Panc1 (cell line): ENCODE measurements around the gene RHBDL1. TPM values are rescaled to one million over a fixed set of nuclear protein-coding genes. Genes with fewer than 3 reads are reported as not detected.

Source experiments
- ATAC-seq: fragments of 200-7000 bp; cut with Tn5 transposase; 2 replicates; pipeline ENCODE4 v1.9.1; 2020; ENCODE audit warnings: mild to moderate bottlenecking, moderate library complexity
- BruUV-seq: library from RNA; stranded (reverse); fragments of 400-500 nt; replicated peaks from 2 replicates; lab custom pipeline; 2021; lab: Mats Ljungman, UMichigan
- CTCF ChIA-PET: fragments of 300-600 bp; sonication (Branson Sonifier 250); formaldehyde crosslinking; loops from one replicate; lab custom pipeline; 2022; ENCODE audit warnings: antibody characterized with exemption; lab: Charles Lee
- POLR2A ChIA-PET: fragments of 300-600 bp; sonication (Branson Sonifier 250); formaldehyde crosslinking; loops from one replicate; lab custom pipeline; 2022; ENCODE audit warnings: antibody characterized with exemption; lab: Charles Lee
- DNase-seq: peaks from one replicate; pipeline ENCODE4 v3.0.0-alpha.2; 2010; ENCODE audit warnings: low read depth, low spot score
- H3K27ac ChIP-seq: 2 replicates; pipeline ENCODE4 v1.5.1; 2011; ENCODE audit warnings: mild to moderate bottlenecking, low read length, inconsistent platforms
- H3K27me3 ChIP-seq: fragments of 200-500 bp; sonication (Bioruptor generic); 2 replicates; pipeline ENCODE4 v1.6.0; 2014; ENCODE audit warnings: low read length, inconsistent platforms; ENCODE audit not compliant: control insufficient read depth, insufficient read depth
- H3K36me3 ChIP-seq: fragments of 200-500 bp; sonication (Bioruptor generic); 2 replicates; pipeline ENCODE4 v1.5.1; 2014; ENCODE audit warnings: inconsistent platforms, mild to moderate bottlenecking, low read length, moderate library complexity; ENCODE audit not compliant: control insufficient read depth, insufficient read depth
- H3K4me1 ChIP-seq: 2 replicates; pipeline ENCODE4 v1.5.1; 2011; ENCODE audit warnings: inconsistent platforms, mild to moderate bottlenecking, low read length, moderate library complexity; ENCODE audit not compliant: control insufficient read depth, insufficient read depth
- H3K4me3 ChIP-seq, 2 experiments: 2 replicates each; pipeline ENCODE4 v1.5.1; 2011 to 2012; ENCODE audit warnings: low read depth in 2 of 2, low read length in 2 of 2, mild to moderate bottlenecking in 2 of 2, inconsistent platforms in 1 of 2, moderate library complexity in 1 of 2
- H3K9me3 ChIP-seq: fragments of 200-500 bp; sonication (Bioruptor generic); 2 replicates; pipeline ENCODE4 v1.5.1; 2014; ENCODE audit warnings: low read depth, mild to moderate bottlenecking, inconsistent platforms, low read length, moderate library complexity; ENCODE audit not compliant: control insufficient read depth, insufficient read depth
- CTCF ChIP-seq: fragments of 450-650 bp; IDR thresholded peaks from 2 replicates; pipeline ENCODE4 v1.5.1; 2017; ENCODE audit warnings: mild to moderate bottlenecking
- POLR2AphosphoS5 ChIP-seq: IDR thresholded peaks from 2 replicates; pipeline ENCODE4 v1.6.1; 2012; ENCODE audit warnings: mild to moderate bottlenecking, low read depth, low read length, moderate library complexity
- REST ChIP-seq, 2 experiments: IDR thresholded peaks; 2 replicates each; pipeline ENCODE4 v1.6.1; 2011 to 2012; ENCODE audit warnings: low read depth in 2 of 2, control low read depth in 1 of 2, low read length in 1 of 2, mild to moderate bottlenecking in 1 of 2, moderate library complexity in 1 of 2; ENCODE audit not compliant: insufficient read depth in 1 of 2
- SIN3A ChIP-seq: IDR thresholded peaks from 2 replicates; pipeline ENCODE4 v1.6.1; 2012; ENCODE audit warnings: low read depth, mild to moderate bottlenecking, low read length, moderate library complexity, borderline replicate concordance; ENCODE audit not compliant: insufficient read depth
- TCF7L2 ChIP-seq: IDR thresholded peaks from 2 replicates; pipeline ENCODE4 v1.6.1; 2011; ENCODE audit warnings: mild to moderate bottlenecking, low read depth, low read length, inconsistent platforms
- in situ Hi-C: cut with HindIII; loops from 2 replicates; pipeline ENCODE4 v1.10.0; 2016; ENCODE audit warnings: low sequenced_read_pairs, low pct_unique_long_range_greater_than_20kb
- intact Hi-C: fragments of 100-400 bp; cut with micrococcal nuclease; formaldehyde crosslinking; loops from one replicate; pipeline ENCODE4 v1.10.0; 2022; ENCODE audit not compliant: unreplicated experiment
- total RNA-seq: library from RNA; stranded (reverse); gene quantifications from one replicate; pipeline ENCODE4 v1.2.1, GENCODE V29; 2021; ENCODE audit not compliant: unreplicated experiment

Gene RHBDL1
- total RNA-seq, 1 experiment from 2014 or later = 6.6 TPM

- no TSS peak for BruUV-seq
- Histone ChIP-seq H3K27me3 (no peaks in the 10 kb centered on the region), H3K4me3 (peak within 1 kb of the TSS; percentile 59 to 76), H3K4me1 (peaks cover 25% of the 10 kb centered on the region), H3K9me3 (no peaks in the 10 kb centered on the region), H3K27ac (peak within 1 kb of the TSS; percentile 86), H3K36me3 (no peaks in the 10 kb centered on the region)
- DNase-seq (peak; percentile 89), ATAC-seq (peak; percentile 90)
- POLR2A ChIA-PET = interaction anchor here (0.5 kb wide), 1 partner anchor 427 kb away, joined by 10 read pairs; no protein-coding TSS in a partner anchor
- intact Hi-C loops (no loop called here), in situ Hi-C loops (no loop called here)
- CTCF ChIA-PET = interaction anchor here (0.6 to 1.1 kb wide), 2 partner anchors 36 to 265 kb away, joined by 4 read pairs; no protein-coding TSS in a partner anchor
- TF ChIP-seq CTCF = no peak
- peak; percentile 45; the same call in 1 of the 2 replicates for TF ChIP-seq TCF7L2
- TF ChIP-seq SIN3A = peak; percentile 85; the same call in 1 of the 2 replicates
- peak in 1 of 2 experiments; percentile 59; a peak in 1 of 4 replicates for TF ChIP-seq REST (IDR thresholded peaks at IDR 0.05; ENCODE audit: insufficient read depth in 1 of 2, low read depth in 2 of 2, low read length in 1 of 2)
- peak; percentile 23; the same call in 1 of the 2 replicates for TF ChIP-seq POLR2AphosphoS5
Observed at GRCh38 chr16:636206-637080, 39.0 kb upstream of the RHBDL1 start, which contains the start of gene METTL26. TSS of gene METTL26 (minus strand) at chr16:636305. CDS start at chr16:636290, 15 bp downstream.

GRCh38 chr16:637081-638018 is 38.1 kb upstream of the RHBDL1 start:
- TF ChIP-seq SIN3A (no peak), TCF7L2 (no peak), REST (IDR thresholded peaks at IDR 0.05; ENCODE audit: insufficient read depth in 1 of 2, low read depth in 2 of 2, low read length in 1 of 2) (no peak), POLR2AphosphoS5 (no peak; the same call in 1 of the 2 replicates), CTCF (no peak)
- DNase-seq (no peak), ATAC-seq (peak; percentile 24)
- Histone ChIP-seq H3K4me3 (peak overlapping the region; percentile 59 to 76), H3K27me3 (no peaks in the 10 kb centered on the region), H3K27ac (peak overlapping the region; percentile 88), H3K36me3 (no peaks in the 10 kb centered on the region), H3K4me1 (peaks cover 25% of the 10 kb centered on the region), H3K9me3 (no peaks in the 10 kb centered on the region)
- ChIA-PET POLR2A (interaction anchor here (0.6 kb wide), 1 partner anchor 53 kb away, joined by 3 read pairs; no protein-coding TSS in a partner anchor), CTCF (interaction anchor here (0.6 kb wide), 1 partner anchor 266 kb away, joined by 4 read pairs; no protein-coding TSS in a partner anchor)
- intact Hi-C loops (no loop called here), in situ Hi-C loops (no loop called here)
- no TSS peak for BruUV-seq
